ENCODE results near the gene FZD4.
"Not testable (repeated sequence)": the region's sequence is repeated elsewhere in the genome, so short reads cannot be mapped to it uniquely, and the experiment has no call there.

DNA sequence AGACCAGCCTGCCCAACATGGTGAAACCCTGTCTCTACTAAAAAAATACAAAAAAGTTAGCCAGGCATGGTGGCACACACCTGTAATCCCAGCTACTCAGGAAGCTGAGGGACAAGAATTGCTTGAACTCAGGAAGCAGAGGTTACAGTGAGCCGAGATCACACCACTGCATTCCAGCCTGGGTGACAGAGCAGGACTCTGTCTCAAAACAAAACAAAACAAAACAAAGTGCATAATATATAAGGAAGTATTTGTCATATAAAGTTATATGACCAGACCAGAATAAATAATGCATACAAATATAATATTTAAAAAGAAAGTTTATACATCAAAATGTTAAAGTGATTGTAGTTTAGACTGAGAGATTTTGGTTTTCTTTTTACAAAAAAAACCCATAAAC lies 39.3 kb downstream of the FZD4 start:
- TF ChIP-seq POLR2A (IDR thresholded peaks at IDR 0.05; ENCODE audit: low read depth, low read length); MYC (IDR thresholded peaks at IDR 0.05; ENCODE audit: low read depth, low read length); POLR2AphosphoS5 (IDR thresholded peaks at IDR 0.05; ENCODE audit: insufficient read depth, low read depth, low read length); FOS (IDR thresholded peaks at IDR 0.05; ENCODE audit: borderline replicate concordance, insufficient read depth, low read length); GATA2 (IDR thresholded peaks at IDR 0.05; ENCODE audit: insufficient read depth, insufficient read length, low read depth, low read length); EZH2 (IDR thresholded peaks at IDR 0.05; ENCODE audit: borderline replicate concordance, low read depth, low read length, severe bottlenecking); JUN (IDR thresholded peaks at IDR 0.05; ENCODE audit: borderline replicate concordance, insufficient read depth, insufficient read length, low read depth): not testable (repeated sequence)
- TF ChIP-seq, protein P1, sequence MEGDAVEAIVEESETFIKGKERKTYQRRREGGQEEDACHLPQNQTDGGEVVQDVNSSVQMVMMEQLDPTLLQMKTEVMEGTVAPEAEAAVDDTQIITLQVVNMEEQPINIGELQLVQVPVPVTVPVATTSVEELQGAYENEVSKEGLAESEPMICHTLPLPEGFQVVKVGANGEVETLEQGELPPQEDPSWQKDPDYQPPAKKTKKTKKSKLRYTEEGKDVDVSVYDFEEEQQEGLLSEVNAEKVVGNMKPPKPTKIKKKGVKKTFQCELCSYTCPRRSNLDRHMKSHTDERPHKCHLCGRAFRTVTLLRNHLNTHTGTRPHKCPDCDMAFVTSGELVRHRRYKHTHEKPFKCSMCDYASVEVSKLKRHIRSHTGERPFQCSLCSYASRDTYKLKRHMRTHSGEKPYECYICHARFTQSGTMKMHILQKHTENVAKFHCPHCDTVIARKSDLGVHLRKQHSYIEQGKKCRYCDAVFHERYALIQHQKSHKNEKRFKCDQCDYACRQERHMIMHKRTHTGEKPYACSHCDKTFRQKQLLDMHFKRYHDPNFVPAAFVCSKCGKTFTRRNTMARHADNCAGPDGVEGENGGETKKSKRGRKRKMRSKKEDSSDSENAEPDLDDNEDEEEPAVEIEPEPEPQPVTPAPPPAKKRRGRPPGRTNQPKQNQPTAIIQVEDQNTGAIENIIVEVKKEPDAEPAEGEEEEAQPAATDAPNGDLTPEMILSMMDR (IDR thresholded peaks at IDR 0.05; ENCODE audit: extremely low read depth in 1 of 2, insufficient read depth in 1 of 2, low read depth in 1 of 2, low read length in 2 of 2) = not testable (repeated sequence)
- TF ChIP-seq, protein P2, sequence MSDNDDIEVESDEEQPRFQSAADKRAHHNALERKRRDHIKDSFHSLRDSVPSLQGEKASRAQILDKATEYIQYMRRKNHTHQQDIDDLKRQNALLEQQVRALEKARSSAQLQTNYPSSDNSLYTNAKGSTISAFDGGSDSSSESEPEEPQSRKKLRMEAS (IDR thresholded peaks at IDR 0.05; ENCODE audit: insufficient read depth, insufficient read length) = not testable (repeated sequence)
